H1 (cell line): ENCODE data around the gene ADCY3. TPM values are rescaled to one million over a fixed set of nuclear protein-coding genes. Genes with fewer than 3 reads are reported as not detected.

Source experiments
- BCL11A ChIP-seq, 2 experiments: IDR thresholded peaks; one replicate each; pipeline ENCODE4 v1.6.1; 2011; ENCODE audit warnings: low read depth in 2 of 2, low read length in 2 of 2, mild to moderate bottlenecking in 2 of 2
- HDAC6 ChIP-seq: IDR thresholded peaks from one replicate; pipeline ENCODE4 v1.7.1; 2012; ENCODE audit warnings: low read depth, mild to moderate bottlenecking, inconsistent platforms, low read length, moderate library complexity
- RFX5 ChIP-seq: IDR thresholded peaks from 2 replicates; pipeline ENCODE4 v1.6.1; 2011; ENCODE audit warnings: low read depth, low read length, improper control_type of control experiment, borderline replicate concordance
- RXRA ChIP-seq: IDR thresholded peaks from 2 replicates; pipeline ENCODE4 v1.6.1; 2011; ENCODE audit warnings: low read depth, mild to moderate bottlenecking, low read length, moderate library complexity; ENCODE audit not compliant: insufficient read depth
- SIX5 ChIP-seq: IDR thresholded peaks from 2 replicates; pipeline ENCODE4 v1.6.1; 2011; ENCODE audit warnings: mild to moderate bottlenecking, low read depth, low read length
- SP4 ChIP-seq: IDR thresholded peaks from 2 replicates; pipeline ENCODE4 v1.6.1; 2012; ENCODE audit warnings: low read length, inconsistent platforms
- TBP ChIP-seq: IDR thresholded peaks from 2 replicates; pipeline ENCODE4 v1.6.1; 2011; ENCODE audit warnings: low read depth, low read length, improper control_type of control experiment
- polyA plus RNA-seq, 7 experiments: library from polyadenylated mRNA; depleted of rRNA in 3 of 7; stranded (reverse) in 5 of 7; unstranded in 2 of 7; fragments of >200 nt in 5 of 7; fragments of 200-250 nt in 2 of 7; gene quantifications; 1 replicate in 5 of 7; 2 replicates in 1 of 7; 4 replicates in 1 of 7; pipeline versions ENCODE4 v1.2.1 to v1.2.3, GENCODE V29; 2011 to 2013; ENCODE audit warnings: missing spikeins in 2 of 7, mixed read lengths in 2 of 7
- total RNA-seq: library from RNA; stranded (reverse); fragmentation: NEBNext Ultra II Directional; extraction: Animal tissue kit (Norgen Biotek cat#: 25700); gene quantifications from 2 replicates; pipeline ENCODE4 v1.2.1, GENCODE V29; 2021

Gene ADCY3
- total and polyA plus RNA-seq, 2 of the 8 experiments (the other 6 are each of a cell fraction or from before 2014, with no cell fraction given), result 45.1 to 52.9 TPM

GRCh38 chr2:24837996-24838513, 82.0 kb downstream of the ADCY3 start (continued):
- TF ChIP-seq HDAC6, result no peak
- TF ChIP-seq TBP, result no peak
- no peak for TF ChIP-seq BCL11A (IDR thresholded peaks at IDR 0.05; ENCODE audit: low read depth in 2 of 2, low read length in 2 of 2)
- TF ChIP-seq RXRA, result no peak
- TF ChIP-seq SP4, result no peak
- no peak for TF ChIP-seq RFX5
- no peak for TF ChIP-seq SIX5
